Stimulated activated CD8-positive, alpha-beta memory T cell treated with anti-CD3 and anti-CD28 coated beads, Interleukin-12 subunit alpha, Interleukin-12 subunit beta, amount 100 ng/mL, for 24 hours (primary cell): ENCODE measurements around the gene CNIH2.
"Not testable (repeated sequence)": the region's sequence is repeated elsewhere in the genome, so short reads cannot be mapped to it uniquely, and the experiment has no call there.

Experiments
- DNase-seq: peaks from one replicate; pipeline ENCODE4 v3.0.0-alpha.2; 2020; ENCODE audit errors: extremely low read depth

Gene CNIH2

DNA sequence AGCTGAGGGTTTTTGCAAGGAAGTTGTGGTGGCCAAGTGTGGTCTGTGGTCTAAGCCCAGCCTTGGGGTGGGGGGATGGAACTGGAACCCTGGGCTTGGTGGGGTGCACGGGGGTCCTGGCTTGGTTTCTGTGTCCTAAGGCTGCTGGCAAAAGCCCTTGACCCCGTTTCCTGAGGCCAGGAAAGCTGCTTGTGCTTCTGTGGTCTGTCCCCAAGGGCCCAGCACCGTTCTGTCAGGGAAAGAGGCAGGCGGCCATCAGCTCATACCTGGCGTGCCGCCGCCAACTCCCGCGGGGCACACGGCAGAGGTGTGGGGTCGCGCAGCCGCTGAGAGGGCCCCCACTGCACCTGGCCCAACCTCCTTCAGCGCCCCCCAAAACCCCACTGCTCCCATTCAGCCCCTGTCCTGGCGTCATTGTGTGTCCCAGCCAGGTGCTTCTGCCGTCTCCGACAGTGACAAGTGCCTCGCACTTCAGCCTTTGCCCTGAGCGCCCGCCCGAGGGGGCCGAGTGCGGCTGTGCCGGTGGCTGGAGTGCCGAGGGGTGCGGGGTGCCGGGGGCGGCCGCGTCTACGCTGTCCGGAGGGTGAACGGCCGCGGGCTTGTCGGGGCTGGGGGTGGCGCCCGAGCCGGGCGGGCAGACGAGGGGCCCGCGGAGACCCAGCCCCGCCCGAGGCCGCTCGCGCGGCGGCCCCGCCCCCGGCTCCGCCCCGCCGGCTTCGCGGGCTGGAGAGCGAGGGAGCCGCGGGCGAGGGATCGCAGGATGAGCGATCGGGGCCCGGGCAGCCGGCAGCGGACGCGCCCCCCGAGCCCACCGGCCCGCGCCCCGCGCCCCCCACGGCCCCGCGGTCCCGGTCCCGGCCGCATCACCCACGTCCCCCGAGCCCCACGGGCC, at the start of gene CNIH2:
CNIH2 (plus strand) TSS at position 705 of the 892 bp plus-strand sequence. CDS start 282 bp downstream, outside the sequence.
- no peak for DNase-seq

DNA sequence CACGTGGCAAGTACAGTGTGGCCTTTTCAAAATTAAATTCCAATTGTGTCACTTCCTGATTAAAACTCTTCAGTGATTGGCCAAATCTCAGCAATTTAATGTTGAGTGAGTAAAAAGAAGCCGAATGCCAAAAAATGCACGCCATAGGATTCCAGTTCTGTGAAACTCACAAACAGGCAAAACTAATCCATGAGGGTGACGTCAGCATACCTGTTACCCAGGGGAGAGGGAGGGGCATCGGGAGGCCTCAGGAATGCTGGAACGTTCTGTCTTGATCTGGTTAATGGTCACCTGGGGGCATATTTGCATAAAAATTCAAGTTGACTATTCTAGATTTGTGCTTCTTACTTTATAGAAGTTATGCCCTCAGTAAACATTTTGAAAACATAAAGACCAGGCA, 49.5 kb upstream of the CNIH2 start:
- no peak for DNase-seq

DNA sequence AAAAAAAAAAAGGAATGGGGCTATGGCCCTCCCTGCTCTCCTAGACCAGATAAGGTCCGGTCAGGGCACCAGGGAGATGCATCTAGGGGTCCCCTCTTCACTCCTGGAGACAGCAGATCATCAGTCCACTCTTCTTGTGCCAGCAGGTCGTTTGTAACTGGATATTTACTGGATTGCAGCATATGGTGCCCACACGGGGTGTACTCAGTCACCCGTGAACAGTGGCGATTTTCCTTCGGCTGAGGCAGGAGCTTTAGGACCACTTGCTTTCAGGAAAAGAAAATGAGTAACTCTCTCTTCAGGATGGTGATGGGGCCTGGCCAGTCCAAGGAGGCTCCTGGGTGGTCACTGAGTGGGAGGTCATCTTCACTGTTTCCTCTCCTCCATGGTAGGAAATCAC, 47.8 kb upstream of the CNIH2 start:
- DNase-seq: no peak

DNA sequence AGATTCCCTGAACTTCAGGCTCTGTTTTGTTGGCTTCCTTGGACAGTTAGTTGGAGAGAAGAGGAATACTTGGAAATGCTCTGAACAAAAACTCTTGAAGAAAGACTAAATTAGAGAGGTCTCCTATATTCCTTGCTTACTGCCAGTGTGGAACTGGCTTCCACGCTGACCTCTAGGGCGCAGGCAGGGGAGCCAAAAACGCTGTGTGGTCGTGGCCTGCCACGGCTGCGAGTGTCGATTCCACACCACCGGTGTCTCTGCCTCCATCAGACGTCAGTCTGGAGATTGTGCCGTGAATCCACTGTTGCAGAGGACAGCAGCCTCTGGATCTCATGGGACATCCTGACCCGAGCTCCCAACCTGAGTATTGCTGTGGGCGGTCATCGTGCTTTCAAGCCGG, 47.0 kb upstream of the CNIH2 start:
- no peak for DNase-seq

DNA sequence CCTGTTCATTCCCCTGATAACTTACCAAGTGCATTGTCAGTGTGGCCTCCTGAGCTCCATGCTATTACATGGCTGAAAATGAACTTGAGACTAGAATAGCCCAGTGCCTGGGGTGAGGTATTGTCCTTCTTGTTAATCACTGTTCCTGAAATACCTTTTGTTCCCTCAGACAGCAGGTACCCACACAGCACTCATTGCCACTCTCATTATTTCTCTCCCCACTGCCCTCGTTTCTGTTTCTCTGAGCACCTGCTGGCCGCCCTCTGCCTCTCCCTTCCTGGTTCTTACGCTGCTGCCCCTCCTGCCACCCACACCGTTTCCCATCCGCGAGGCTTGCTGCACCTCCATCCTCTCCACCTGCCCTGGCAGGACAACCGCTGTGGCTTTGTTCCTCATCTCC, 46.4 kb upstream of the CNIH2 start:
- no peak for DNase-seq

DNA sequence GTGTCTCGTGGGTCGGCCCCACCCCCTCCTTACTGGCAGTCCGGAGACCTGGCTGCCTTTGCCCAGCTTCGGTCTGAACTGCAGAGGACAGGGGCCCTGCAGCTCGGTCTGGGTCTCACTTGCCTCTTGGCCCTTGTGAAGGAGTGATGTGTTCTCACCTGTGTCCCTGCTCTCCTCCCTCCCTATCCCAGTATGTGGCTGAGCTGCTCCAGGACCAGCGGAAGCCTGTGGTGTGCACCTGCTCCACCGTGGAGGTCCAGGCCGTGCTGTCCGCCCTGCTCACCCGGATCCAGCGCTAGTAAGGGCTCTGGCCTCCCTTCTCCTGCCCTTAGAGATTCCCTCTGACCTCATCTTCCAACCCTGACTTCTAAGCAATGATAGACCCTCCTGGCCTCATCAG, 45.2 kb upstream of the CNIH2 start:
- no peak for DNase-seq

DNA sequence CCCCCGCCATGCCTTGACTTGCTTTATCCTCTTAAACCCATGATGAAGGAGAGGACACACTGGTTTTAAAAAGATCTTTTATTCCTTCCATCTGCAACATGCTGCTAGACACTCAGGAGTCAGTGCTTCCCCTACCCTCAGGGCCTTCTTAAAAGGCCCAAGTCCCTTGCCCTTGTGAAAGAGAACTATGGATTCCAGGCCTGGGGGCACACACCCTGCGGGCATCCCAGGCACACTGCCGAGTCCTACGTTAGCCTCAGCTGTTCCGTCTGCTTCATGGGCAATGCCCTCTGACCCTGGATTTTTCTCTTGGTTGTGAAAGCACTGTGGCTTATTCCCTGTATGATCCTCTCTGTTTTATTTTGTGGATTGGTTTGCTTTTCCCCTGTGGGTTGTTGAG, 44.7 kb upstream of the CNIH2 start:
- DNase-seq: no peak

DNA sequence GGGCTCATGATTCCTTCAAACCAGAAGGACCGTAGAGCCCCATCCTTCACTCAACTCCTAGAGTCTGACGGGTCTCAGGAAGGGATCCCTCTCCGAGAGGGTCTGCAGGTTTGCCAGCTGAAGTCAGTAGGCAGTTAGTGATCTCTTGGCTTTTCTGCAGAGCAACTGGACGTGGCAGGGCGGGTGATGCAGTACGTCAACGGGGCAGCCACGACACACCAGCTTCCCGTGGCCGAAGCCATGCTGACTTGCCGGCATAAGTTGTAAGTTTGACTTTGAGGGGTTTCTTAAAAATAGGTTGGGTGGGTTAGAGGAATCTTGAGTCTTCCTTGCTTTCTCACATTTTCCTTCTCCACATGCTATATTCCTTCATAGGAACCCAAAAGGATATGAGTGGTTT, 42.8 kb upstream of the CNIH2 start:
- DNase-seq: no peak

DNA sequence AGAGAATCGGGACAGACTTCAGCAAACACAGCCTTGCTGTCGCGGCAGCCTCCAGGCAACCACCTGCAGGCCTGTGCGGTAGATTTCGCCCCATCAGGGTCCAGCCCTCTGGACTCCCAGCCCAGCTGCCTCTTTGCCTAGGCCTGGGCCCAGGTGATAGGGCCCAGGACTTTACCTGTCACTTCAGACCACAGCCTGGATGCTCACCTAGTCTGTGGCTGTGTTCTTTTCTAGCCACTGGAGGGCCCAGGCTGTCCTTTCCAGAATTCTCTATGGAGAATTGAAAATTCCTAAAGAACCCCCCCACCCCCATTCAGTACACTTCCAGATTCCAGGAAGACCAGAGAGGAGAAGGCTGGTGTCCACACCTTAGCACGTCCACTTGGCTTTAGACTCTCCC, 40.1 kb upstream of the CNIH2 start:
- no peak for DNase-seq

DNA sequence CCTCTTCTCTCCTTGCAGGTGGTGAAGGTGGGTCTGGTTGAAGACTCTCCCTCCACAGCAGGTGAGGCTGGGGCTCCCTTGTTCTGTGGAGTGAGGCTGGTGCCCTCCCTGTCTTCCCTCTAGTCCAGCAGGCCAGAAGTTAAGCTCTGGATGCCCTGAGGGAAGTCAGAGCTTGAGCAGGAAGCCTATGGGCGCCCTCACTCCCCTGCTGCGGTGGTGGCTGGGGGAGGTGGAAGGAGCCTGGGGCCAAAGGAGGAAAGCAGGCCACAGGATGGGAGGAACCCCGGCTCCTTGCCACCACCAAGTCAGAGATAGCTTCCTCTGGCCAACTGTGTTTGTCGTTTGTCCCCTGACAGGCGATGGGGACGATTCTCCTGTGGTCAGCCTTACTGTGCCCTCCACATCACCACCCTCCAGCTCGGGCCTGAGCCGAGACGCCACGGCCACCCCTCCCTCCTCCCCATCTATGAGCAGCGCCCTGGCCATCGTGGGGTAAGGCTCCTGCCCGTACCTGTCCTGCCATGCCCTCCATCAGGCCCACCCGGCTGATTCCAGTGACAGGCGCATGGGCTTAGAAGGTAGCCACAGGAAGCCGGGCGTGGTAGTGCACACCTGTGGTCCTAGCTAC, 39.1 kb upstream of the CNIH2 start:
- no peak for DNase-seq

DNA sequence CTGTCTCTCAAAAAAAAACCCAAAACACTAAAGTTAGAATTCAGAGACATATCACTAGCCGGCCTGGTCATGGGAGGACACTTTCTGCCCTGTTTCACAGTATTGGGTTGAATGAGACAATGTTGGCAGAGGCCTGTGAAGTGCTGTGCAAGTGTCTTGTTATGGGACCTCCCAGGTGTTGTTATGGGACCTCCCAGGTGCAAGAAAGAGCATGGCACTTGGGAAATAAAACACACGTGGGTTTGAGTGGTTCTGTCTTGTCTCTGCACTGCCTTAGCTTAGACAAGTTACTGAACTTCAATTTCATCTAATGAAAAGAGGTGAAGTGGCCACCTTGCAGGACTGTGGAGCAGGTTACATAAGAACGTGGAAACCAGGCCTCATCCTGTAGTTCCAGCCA, 38.5 kb upstream of the CNIH2 start:
- DNase-seq: no peak

DNA sequence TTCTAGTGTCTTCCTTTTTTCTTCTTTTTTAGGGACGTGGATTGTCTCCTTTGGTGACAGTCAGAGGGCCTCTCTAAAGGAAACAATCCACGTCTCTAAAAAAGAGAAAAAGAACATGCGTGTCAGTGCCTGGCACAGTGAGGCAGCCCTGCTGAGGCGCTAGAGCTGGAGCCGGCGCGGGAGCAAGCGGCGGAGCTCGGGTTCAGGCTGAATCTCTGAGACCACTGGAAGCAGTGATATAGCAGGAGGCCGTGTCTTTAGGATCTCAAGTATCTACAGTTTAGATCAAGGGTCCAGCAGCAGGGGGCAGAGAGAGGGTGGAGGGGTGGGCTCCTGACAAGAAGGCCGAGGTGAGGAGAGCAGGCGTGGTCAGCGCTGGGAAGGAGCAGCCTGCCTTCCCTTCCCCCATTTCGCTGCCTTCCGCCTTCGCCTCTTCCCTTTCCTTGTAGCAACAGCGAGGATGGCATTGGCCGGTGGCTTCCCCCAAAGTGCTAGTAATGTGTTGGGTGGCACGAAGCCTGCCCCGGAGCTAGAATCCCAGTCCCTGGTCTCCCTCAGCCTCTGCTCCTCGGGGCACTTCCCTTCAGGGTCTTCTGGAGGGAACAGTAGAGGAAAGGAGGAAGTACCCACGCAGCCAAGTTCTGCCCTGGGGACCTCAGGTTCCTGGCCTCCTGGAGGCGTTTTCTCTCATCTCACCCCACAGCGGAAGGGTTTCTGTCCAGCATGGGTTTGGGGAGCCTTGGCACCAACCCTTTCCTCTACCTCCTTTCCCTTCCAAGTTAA, 37.8 kb upstream of the CNIH2 start:
- no peak for DNase-seq

DNA sequence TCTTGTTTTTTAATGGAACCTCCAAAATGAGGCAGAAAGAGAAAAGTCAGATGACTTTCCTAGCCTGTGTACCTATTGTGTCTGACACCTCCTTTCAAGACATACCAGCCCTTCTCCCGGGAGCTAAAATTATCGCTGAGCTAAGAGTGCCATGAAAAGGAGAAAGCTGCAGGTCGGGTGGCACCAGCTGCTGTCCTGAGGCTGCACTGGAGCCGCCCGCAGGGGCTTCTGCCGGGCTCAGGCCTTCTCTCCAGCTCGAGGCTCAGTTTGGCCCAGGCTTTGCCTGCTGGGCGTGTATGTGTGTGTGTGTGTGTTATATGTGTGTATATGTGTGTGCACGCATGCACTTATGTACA, 37.2 kb upstream of the CNIH2 start:
- DNase-seq: no peak

DNA sequence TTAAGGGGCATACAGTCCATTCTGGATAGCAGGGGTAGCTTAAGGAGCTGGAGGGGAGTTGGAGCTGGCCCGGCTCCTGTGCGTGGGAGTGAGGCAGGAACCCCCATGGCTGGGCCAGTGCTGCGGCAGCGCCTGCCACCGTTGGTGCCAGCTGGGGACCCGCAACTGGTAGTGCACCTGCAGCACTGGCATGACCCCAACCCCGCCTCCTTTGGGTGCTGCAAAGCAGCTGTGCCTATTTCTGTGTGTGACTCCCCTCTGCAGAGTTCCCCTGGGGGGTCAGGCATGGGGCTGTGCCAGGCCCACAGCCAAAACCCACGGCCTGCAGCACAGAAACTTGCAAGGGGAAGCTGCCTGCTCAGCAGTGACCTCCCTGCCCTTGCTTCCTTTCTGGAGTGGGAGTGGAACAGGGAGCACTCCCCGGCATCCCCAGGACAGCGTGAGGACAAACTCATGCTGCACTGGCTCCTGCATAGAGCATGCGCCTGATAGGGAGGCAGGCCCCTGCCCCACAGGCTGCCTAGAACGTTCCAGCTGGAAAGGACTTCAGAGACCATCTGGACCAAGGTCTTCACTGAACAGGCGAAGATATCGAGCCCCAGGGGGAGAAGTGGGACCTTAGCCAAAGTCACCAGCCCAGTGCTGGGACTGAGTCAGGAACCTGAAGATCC, 35.7 kb upstream of the CNIH2 start:
- no peak for DNase-seq

DNA sequence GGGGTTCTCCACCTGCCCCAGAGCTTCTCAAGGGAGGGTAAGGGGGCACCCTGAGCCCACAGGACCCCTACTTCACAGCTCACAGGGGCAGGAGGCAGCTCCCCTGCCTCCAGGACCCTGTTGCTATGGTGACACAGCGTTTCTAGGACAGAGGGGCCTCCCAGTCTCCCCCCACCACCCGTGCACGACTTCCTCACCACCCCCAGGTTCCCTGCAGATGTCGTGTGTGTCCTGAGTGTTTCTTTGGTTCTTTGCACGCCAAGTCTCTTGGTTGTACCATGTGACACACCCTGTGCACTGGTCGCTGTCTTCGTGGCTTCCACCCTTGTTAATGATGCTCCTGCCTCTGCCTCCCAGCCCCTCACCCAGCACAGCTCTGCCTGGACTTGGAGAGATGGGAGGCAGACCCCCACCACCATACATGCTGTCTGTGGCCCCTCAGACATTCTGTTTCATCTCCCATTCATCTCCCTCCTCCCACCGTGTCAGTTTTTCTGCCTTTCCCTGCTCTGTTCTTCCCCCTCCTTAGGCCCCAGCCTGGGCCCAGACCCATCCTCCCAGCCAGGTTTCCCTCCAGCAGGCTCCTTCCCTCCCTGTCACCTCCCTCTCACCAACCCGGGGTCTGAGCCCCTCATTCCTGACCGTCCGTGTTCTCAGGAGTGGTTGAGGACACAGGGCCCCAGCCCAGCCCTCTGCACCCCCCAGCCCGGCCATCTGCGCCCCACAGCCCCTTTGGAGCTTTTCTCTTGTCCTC, 34.0 kb upstream of the CNIH2 start:
- DNase-seq: no peak

DNA sequence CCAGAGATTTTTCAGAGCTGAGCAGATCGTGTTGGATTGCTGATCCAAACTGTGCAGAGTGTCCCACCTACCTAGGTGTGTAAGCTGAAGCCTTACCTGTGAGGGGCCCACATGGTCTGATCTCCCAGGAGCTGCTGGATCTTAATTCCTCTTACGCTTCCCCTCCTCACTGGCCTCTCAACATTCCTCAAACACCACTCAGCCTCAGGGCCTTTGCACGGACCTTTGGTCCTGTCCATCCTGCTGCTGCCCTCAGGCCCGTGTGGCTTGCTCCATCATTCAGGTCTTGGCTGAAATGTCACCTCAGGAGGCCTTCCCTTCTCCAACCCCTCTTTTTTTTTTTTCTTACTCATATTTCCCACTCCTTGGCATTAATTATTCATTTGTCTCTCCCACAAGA, 30.7 kb upstream of the CNIH2 start:
- DNase-seq: no peak

DNA sequence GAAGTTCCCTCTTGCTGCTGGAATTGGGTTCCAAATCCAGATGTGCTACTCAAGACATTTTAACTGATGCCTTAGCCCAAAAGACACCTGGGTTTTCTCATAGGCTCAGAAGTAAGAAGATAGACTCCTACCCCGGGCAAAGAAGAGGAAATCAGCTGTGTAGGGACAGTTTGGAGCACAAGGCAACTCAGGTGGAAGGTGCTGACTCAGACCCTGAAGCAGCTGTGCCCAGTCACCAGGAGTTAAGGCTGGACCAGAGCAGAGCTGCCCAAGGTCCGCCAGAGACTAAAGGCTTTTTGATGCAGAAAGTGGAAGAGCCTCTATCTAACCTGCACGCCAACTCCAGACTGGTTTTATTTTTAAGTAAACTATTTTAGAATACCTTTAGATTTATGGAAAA, 30.2 kb upstream of the CNIH2 start:
- no peak for DNase-seq

DNA sequence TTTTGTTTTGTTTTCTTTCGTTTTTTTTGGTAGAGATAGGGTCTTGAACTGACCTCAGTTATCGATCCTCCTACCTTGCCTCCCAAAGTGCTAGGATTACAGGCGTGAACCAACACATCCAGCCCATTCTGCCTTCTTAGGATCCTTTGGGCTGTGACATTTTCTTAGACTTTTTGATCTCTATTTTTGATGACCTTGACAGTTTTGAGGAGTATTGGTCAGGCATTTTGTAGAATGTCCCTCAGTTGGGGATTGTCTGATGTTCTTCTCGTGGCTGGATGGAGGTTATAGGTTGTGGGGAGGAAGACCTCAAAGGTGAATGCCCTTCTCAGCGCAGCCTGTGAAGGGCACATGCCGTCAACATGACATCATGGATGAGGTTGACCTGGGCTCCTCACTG, 29.1 kb upstream of the CNIH2 start:
- no peak for DNase-seq

DNA sequence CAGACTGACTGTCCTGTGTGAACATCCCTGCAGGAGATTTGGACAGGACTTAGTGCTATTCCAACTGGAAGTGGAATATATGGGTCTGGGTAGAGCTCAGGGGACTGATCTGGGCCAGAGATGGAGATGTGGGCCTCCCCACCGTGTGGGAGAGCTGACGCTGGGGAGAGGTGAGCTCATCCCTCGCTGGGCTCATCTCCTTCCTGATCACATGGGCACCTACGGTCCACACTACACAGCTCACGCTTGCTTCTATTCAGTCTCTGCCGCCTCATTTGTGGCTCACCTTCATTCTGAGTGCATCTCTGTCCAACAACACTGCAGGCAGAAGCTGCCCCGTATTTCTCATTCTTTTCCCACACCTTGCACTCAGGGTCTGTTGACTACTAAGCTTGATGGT, 26.2 kb upstream of the CNIH2 start:
- DNase-seq: no peak

DNA sequence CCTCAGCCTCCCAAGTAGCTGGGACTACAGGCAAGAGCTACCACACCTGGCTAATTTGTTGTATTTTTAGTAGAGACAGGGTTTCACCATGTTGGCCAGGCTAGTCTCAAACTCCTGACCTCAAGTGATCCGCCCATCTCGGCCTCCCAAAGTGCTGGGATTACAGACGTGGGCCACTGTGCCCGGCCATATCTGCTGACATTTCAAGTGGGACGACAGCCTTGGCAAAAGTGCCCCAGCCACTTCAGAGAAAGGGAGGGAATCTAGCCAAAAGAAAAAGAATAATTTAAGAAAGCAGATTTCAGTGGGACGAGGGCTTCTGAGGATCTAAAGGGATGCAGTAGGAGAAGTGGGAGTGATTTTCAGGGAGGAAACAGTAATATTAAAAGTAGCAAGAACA, 24.9 kb upstream of the CNIH2 start:
- not testable (repeated sequence) for DNase-seq

DNA sequence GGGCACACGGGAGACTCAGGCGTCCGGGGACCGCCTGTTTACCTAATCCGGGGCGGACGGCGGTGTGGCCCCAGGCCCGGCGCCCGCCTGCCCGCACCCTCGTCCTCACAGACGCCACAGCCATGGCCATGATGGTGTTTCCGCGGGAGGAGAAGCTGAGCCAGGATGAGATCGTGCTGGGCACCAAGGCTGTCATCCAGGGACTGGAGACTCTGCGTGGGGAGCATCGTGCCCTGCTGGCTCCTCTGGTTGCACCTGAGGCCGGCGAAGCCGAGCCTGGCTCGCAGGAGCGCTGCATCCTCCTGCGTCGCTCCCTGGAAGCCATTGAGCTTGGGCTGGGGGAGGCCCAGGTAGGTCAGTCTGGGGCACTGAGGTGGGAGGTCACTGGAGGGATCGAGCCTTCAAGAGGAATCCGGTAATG, 19.5 kb upstream of the CNIH2 start:
- no peak for DNase-seq
